GM12891 (cell line): ENCODE data around the gene BPI.

Source experiments
- DNase-seq: peaks from one replicate; pipeline ENCODE4 v3.0.0; 2011; ENCODE audit warnings: low spot score; ENCODE audit not compliant: insufficient read length
- FAIRE-seq: peaks from 2 replicates; lab custom pipeline; 2011; peaks lifted over from hg19 to GRCh38; lab: Jason Lieb, UNC
- PAX5 ChIP-seq: IDR thresholded peaks from 2 replicates; pipeline ENCODE4 v1.6.1; 2011; ENCODE audit warnings: low read length, moderate library complexity, mild to moderate bottlenecking; ENCODE audit not compliant: insufficient read depth, severe bottlenecking
- POLR2A ChIP-seq: IDR thresholded peaks from 2 replicates; pipeline ENCODE4 v1.6.1; 2011; ENCODE audit warnings: low read depth, low read length, control low read depth
- POLR2AphosphoS5 ChIP-seq: IDR thresholded peaks from 2 replicates; pipeline ENCODE4 v1.6.1; 2011; ENCODE audit warnings: low read depth, low read length, control low read depth
- POU2F2 ChIP-seq: IDR thresholded peaks from 2 replicates; pipeline ENCODE4 v1.6.1; 2011; ENCODE audit warnings: low read depth, mild to moderate bottlenecking, control low read depth, low read length, moderate library complexity
- SPI1 ChIP-seq: IDR thresholded peaks from 2 replicates; pipeline ENCODE4 v1.6.1; 2011; ENCODE audit warnings: low read depth, low read length, control low read depth
- TAF1 ChIP-seq: IDR thresholded peaks from 2 replicates; pipeline ENCODE4 v1.6.1; 2011; ENCODE audit warnings: low read depth, low read length, control low read depth

BPI gene

GRCh38 chr20:38286586-38287531, 17.1 kb upstream of the BPI start:
- no peak for DNase-seq
- no peak for FAIRE-seq
- TF ChIP-seq TAF1, result no peak
- no peak for TF ChIP-seq POLR2AphosphoS5
- no peak for TF ChIP-seq PAX5
- TF ChIP-seq POU2F2, result no peak
- TF ChIP-seq POLR2A, result no peak
- no peak for TF ChIP-seq SPI1

DNA sequence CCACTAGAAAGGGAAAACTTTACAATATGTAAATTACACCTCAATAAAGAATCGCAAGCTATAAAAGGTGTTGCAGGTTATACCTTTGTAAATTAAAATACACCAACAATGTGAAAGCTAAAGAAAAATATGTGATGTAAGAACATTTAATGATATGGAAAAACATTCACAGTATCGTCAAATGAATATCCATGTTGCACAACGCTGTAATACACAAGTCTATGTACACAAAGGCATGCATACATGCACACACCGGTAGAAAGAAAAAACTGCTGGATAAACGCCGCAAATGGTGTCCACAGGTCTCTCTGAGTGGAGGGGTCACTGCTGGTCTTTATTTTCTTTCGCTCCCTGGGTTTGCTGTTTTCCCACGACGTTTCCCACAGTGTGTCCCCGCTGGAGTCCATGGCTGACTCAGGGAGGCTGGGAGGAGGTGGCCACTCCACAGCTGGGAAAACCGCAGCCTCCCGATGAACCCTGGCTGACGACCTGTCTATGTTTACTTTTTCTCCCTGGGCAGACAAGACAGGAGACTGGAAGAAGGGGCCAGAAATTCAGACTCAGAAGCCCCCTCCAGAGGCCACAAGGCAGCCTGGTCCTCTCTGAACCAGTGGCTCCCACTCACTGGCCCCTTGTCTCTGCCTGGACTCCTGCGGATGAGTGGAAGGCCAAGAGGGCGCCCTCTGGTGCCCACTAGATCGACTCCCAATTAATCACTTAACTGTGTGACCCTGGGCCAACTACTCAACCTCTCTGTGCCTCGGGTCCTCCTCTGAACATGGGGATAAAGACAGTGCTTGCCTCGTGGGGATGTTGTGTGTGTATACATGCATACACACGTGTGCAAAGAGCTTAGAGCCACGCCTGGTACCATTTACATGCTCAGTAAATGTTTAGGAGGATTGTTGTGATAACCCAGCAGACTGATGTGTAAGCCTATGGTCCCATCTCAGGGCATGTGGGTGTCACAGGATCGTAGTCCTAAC, 12.8 kb upstream of the BPI start:
- TF ChIP-seq PAX5 (no peak), POLR2A (no peak), POU2F2 (no peak), TAF1 (no peak), SPI1 (no peak), POLR2AphosphoS5 (no peak)
- DNase-seq (no peak), FAIRE-seq (no peak)

- FAIRE-seq (no peak), DNase-seq (no peak)
- TF ChIP-seq POLR2AphosphoS5, result no peak
- no peak for TF ChIP-seq POU2F2
- TF ChIP-seq TAF1, result no peak
- TF ChIP-seq SPI1, result no peak
- TF ChIP-seq POLR2A, result no peak
- TF ChIP-seq PAX5, result no peak
These were observed 12.0 kb upstream of the BPI start for GRCh38 chr20:38291966-38292365.

DNA sequence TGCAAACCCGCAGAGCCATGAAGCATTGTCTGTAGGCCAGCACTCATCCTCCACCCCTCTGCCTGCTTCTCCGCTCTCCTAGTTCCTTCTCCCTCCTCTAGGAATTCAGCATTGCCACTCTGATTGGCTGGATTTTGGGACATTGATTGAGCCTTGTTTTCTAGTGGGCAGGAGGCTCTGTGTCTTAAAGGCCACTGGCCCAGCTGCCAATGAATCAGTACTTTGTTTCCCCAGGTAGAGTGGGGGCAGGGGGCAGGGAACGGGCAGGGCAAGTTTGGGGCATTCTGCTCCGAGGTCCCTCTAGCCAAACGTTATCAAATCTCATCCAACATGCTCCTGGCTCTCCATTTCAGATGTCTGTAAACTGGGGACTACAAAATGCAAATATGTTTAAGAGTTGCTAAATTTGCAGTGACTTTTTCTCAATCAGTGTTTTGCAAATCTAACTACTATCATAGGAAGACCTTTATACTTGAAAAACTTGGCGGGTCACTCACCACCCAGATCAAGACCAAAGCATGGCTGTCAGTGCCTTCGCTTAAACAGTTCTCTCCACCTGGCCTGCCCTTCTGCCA, 10.4 kb upstream of the BPI start:
- TF ChIP-seq PAX5, result no peak
- no peak for TF ChIP-seq TAF1
- no peak for TF ChIP-seq POLR2A
- FAIRE-seq, result no peak

DNA sequence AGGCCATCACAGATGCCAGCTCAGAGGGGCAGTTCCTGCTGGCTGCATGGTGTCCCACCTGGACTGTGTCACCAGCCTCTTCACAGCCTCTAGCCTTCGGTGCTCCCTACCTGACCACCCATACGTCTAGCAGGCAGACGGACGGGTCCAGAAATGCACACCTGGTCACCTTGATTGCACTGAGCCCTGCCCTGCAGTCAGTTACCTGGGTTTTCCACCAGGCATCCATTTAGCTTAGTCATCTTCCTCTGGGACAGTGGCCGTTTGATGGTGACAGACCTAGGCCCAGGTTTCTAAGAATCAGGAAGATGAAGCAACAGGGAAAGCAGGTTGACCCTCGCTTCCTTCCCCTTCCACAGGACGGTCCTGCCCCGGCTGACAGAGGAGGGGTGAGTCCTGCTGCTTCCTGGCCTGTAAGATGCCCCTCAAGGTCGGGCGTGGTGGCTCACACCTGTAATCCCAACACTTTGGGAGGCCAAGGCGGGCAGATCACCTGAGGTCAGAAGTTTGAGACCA, 9.8 kb upstream of the BPI start:
- DNase-seq (no peak), FAIRE-seq (no peak)
- no peak for TF ChIP-seq POU2F2
- no peak for TF ChIP-seq POLR2A
- no peak for TF ChIP-seq TAF1
- no peak for TF ChIP-seq PAX5

More for the DNA sequence above, 10.4 kb upstream of the BPI start:
- no peak for DNase-seq

DNA sequence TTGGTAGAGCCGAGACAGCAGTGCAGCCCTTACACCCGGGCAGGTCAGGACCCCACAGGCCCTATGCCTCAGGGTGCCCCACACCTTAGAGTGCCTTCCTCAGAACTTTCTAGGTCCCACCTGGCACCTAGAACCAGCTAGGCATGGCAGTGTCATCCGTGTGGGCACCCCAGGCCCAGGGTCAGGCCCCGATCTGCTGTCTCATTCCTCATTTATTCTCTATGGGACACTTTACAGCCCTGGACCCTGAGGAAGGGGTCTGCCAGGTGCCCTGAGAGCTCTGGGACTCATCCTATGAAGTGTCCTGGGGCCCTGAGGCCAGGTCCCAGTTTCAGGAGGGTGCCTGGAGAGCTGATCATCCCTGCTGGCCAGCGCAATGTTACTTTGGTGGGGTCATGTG, 8.1 kb upstream of the BPI start:
- TF ChIP-seq TAF1, result no peak
- TF ChIP-seq PAX5, result no peak
- TF ChIP-seq POLR2A, result no peak
- TF ChIP-seq POLR2AphosphoS5, result no peak
- no peak for TF ChIP-seq SPI1
- TF ChIP-seq POU2F2, result no peak
- FAIRE-seq, result no peak
- DNase-seq, result no peak

DNA sequence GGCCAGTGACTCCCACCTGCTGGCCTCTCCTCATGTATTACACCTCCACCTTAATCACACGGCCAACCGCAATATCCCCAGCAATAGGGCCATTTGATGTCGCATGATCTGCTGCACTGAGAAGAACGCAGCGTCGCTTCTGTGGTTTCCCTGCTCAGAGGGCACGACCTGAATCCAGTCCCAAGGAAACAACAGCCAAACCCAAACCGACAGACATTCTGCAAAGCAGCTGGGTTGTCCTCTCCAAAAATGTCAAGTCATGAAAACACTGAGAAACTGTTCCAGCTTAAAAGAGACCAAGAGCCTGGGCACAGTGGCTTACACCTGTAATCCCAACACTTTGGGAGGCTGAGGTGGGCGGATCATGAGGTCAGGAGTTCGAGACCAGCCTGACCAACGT, 7.5 kb upstream of the BPI start:
- no peak for TF ChIP-seq PAX5
- no peak for TF ChIP-seq POU2F2
- TF ChIP-seq POLR2AphosphoS5, result no peak
- TF ChIP-seq POLR2A, result no peak
- TF ChIP-seq SPI1, result no peak
- no peak for TF ChIP-seq TAF1
- no peak for FAIRE-seq
- no peak for DNase-seq

GRCh38 chr20:38297916-38298674, 5.9 kb upstream of the BPI start:
- no peak for DNase-seq
- no peak for FAIRE-seq
- TF ChIP-seq PAX5 (no peak), POLR2AphosphoS5 (no peak), SPI1 (no peak), POLR2A (no peak), TAF1 (no peak), POU2F2 (no peak)
